HCT116 (cell line): ENCODE data around the gene GALNS.

Experiments
- EZH2 ChIP-seq: fragments of 200-600 bp; sonication (generic); IDR thresholded peaks from 2 replicates; pipeline ENCODE4 v1.6.1; 2017; ENCODE audit warnings: antibody characterized with exemption, mixed run types
- RAD21 ChIP-seq: IDR thresholded peaks from 2 replicates; pipeline ENCODE4 v1.6.1; 2012; ENCODE audit warnings: low read depth, mild to moderate bottlenecking
- SIN3A ChIP-seq: IDR thresholded peaks from 2 replicates; pipeline ENCODE4 v1.6.1; 2012; ENCODE audit warnings: low read depth
- TF ChIP-seq, protein P1 (sequence below), 3 experiments: fragments of 200-600 bp in 1 of 3; sonication (generic) in 1 of 3; IDR thresholded peaks in 2 of 3; conservative IDR thresholded peaks in 1 of 3; 2 replicates each; pipeline ENCODE4 v1.5.1; 2012 to 2017; ENCODE audit warnings: low read depth in 2 of 3, low read length in 2 of 3, antibody characterized with exemption in 1 of 3, borderline replicate concordance in 1 of 3, control low read depth in 1 of 3, mild to moderate bottlenecking in 1 of 3, mixed read lengths in 1 of 3, mixed run types in 1 of 3, moderate library complexity in 1 of 3; ENCODE audit not compliant: insufficient read depth in 1 of 3
- TF ChIP-seq, protein P2 (sequence below): IDR thresholded peaks from 2 replicates; pipeline ENCODE4 v1.6.1; 2012; ENCODE audit warnings: low read depth

DNA sequence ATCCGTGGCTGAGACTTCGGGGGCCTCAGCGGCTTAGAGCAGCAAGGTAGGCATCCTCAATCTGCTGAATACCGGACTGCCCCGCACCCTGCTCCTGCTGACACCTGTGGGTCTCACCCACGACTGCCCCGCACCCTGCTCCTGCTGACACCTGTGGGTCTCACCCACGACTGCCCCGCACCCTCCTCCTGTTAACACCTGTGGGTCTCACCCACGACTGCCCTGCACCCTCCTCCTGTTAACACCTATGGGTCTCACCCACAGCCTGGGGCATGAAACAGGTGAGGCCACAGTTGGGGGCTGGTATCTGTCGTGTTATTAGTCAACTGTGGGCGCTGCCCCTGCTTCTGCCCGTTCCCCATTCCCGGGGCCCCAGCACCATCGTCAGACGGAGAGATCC, 46.0 kb upstream of the GALNS start:
- TF ChIP-seq, protein P1, sequence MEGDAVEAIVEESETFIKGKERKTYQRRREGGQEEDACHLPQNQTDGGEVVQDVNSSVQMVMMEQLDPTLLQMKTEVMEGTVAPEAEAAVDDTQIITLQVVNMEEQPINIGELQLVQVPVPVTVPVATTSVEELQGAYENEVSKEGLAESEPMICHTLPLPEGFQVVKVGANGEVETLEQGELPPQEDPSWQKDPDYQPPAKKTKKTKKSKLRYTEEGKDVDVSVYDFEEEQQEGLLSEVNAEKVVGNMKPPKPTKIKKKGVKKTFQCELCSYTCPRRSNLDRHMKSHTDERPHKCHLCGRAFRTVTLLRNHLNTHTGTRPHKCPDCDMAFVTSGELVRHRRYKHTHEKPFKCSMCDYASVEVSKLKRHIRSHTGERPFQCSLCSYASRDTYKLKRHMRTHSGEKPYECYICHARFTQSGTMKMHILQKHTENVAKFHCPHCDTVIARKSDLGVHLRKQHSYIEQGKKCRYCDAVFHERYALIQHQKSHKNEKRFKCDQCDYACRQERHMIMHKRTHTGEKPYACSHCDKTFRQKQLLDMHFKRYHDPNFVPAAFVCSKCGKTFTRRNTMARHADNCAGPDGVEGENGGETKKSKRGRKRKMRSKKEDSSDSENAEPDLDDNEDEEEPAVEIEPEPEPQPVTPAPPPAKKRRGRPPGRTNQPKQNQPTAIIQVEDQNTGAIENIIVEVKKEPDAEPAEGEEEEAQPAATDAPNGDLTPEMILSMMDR (IDR thresholded peaks at IDR 0.05 in 2 of 3, conservative IDR thresholded peaks at IDR 0.05 in 1 of 3; ENCODE audit: borderline replicate concordance in 1 of 3, insufficient read depth in 1 of 3, low read depth in 2 of 3, low read length in 2 of 3), result no peak
- TF ChIP-seq SIN3A, result no peak
- TF ChIP-seq RAD21, result no peak
- TF ChIP-seq EZH2, result no peak
- TF ChIP-seq, protein P2, sequence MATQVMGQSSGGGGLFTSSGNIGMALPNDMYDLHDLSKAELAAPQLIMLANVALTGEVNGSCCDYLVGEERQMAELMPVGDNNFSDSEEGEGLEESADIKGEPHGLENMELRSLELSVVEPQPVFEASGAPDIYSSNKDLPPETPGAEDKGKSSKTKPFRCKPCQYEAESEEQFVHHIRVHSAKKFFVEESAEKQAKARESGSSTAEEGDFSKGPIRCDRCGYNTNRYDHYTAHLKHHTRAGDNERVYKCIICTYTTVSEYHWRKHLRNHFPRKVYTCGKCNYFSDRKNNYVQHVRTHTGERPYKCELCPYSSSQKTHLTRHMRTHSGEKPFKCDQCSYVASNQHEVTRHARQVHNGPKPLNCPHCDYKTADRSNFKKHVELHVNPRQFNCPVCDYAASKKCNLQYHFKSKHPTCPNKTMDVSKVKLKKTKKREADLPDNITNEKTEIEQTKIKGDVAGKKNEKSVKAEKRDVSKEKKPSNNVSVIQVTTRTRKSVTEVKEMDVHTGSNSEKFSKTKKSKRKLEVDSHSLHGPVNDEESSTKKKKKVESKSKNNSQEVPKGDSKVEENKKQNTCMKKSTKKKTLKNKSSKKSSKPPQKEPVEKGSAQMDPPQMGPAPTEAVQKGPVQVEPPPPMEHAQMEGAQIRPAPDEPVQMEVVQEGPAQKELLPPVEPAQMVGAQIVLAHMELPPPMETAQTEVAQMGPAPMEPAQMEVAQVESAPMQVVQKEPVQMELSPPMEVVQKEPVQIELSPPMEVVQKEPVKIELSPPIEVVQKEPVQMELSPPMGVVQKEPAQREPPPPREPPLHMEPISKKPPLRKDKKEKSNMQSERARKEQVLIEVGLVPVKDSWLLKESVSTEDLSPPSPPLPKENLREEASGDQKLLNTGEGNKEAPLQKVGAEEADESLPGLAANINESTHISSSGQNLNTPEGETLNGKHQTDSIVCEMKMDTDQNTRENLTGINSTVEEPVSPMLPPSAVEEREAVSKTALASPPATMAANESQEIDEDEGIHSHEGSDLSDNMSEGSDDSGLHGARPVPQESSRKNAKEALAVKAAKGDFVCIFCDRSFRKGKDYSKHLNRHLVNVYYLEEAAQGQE, result no peak
